ENCODE measurements around the gene LRRC47. TPM values are rescaled to one million over a fixed set of nuclear protein-coding genes. Genes with fewer than 3 reads are reported as not detected.

LRRC47 gene
- total and polyA plus RNA-seq, 2 of the 13 experiments (the other 11 are each of a cell fraction or from before 2014, with no cell fraction given), result 18.3 to 52.5 TPM

DNA sequence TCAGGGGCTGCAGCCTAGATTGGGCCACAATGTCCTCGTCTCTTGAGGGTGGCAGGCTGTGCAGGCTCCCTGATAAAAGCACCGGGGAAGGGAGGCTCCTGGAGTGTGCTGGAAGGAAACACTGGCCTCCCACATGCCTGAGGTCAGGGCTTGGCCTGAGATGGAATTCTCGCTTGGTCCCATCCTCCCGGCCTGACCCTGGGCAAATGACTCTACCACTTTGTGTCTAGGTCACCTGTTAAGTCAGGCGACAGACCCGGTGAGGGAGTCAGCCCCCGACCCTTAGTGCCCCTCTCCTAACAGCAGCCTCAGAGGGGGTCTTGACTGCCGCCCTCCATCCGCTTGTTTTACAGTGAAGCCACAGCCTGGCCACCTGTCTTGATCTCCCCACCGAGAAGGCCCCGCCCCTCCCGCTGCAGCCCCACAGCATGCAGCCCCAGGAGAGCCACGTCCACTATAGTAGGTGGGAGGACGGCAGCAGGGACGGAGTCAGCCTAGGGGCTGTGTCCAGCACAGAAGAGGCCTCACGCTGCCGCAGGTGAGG lies 21.3 kb downstream of the LRRC47 start (continued):
- TF ChIP-seq, protein P1, sequence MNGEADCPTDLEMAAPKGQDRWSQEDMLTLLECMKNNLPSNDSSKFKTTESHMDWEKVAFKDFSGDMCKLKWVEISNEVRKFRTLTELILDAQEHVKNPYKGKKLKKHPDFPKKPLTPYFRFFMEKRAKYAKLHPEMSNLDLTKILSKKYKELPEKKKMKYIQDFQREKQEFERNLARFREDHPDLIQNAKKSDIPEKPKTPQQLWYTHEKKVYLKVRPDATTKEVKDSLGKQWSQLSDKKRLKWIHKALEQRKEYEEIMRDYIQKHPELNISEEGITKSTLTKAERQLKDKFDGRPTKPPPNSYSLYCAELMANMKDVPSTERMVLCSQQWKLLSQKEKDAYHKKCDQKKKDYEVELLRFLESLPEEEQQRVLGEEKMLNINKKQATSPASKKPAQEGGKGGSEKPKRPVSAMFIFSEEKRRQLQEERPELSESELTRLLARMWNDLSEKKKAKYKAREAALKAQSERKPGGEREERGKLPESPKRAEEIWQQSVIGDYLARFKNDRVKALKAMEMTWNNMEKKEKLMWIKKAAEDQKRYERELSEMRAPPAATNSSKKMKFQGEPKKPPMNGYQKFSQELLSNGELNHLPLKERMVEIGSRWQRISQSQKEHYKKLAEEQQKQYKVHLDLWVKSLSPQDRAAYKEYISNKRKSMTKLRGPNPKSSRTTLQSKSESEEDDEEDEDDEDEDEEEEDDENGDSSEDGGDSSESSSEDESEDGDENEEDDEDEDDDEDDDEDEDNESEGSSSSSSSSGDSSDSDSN (CRISPR knock-in tag; IDR thresholded peaks at IDR 0.05), result no peak
- TF ChIP-seq PHF8 (CRISPR knock-in tag; IDR thresholded peaks at IDR 0.05) (0 out of 2 replicates have a peak, but pooled peaks have one; percentile 11), TOPORS (CRISPR knock-in tag; IDR thresholded peaks at IDR 0.05) (no peak), U2AF1 (optimal IDR thresholded peaks at IDR 0.05; ENCODE audit: low read depth, low read length) (peak; percentile 26), NFE2L1 (CRISPR knock-in tag; IDR thresholded peaks at IDR 0.05; ENCODE audit: borderline replicate concordance) (0 out of 2 replicates have a peak, but pooled peaks have one; percentile 27), TCF7 (IDR thresholded peaks at IDR 0.05; ENCODE audit: low read depth) (no peak), CENPT (CRISPR knock-in tag; IDR thresholded peaks at IDR 0.05; ENCODE audit: low read depth) (no peak), KLF16 (CRISPR knock-in tag; IDR thresholded peaks at IDR 0.05) (no peak), CBX2 (IDR thresholded peaks at IDR 0.05; ENCODE audit: low read depth, low read length) (no peak), CBX2 (CRISPR knock-in tag; IDR thresholded peaks at IDR 0.05; ENCODE audit: low read depth) (peak; percentile 38; the same call in 1 of the 2 replicates), ZNF891 (CRISPR knock-in tag; IDR thresholded peaks at IDR 0.05) (no peak), SALL1 (CRISPR knock-in tag; IDR thresholded peaks at IDR 0.05) (0 out of 2 replicates have a peak, but pooled peaks have one; percentile 3), ZNF263 (CRISPR knock-in tag; IDR thresholded peaks at IDR 0.05) (peak; percentile 65; the same call in 1 of the 2 replicates), ZNF598 (CRISPR knock-in tag; IDR thresholded peaks at IDR 0.05; ENCODE audit: borderline replicate concordance) (0 out of 2 replicates have a peak, but pooled peaks have one; percentile 23)
- TF ChIP-seq, protein P2, sequence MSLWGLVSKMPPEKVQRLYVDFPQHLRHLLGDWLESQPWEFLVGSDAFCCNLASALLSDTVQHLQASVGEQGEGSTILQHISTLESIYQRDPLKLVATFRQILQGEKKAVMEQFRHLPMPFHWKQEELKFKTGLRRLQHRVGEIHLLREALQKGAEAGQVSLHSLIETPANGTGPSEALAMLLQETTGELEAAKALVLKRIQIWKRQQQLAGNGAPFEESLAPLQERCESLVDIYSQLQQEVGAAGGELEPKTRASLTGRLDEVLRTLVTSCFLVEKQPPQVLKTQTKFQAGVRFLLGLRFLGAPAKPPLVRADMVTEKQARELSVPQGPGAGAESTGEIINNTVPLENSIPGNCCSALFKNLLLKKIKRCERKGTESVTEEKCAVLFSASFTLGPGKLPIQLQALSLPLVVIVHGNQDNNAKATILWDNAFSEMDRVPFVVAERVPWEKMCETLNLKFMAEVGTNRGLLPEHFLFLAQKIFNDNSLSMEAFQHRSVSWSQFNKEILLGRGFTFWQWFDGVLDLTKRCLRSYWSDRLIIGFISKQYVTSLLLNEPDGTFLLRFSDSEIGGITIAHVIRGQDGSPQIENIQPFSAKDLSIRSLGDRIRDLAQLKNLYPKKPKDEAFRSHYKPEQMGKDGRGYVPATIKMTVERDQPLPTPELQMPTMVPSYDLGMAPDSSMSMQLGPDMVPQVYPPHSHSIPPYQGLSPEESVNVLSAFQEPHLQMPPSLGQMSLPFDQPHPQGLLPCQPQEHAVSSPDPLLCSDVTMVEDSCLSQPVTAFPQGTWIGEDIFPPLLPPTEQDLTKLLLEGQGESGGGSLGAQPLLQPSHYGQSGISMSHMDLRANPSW (CRISPR knock-in tag; IDR thresholded peaks at IDR 0.05; ENCODE audit: borderline replicate concordance), result no peak
- TF ChIP-seq, protein P3, sequence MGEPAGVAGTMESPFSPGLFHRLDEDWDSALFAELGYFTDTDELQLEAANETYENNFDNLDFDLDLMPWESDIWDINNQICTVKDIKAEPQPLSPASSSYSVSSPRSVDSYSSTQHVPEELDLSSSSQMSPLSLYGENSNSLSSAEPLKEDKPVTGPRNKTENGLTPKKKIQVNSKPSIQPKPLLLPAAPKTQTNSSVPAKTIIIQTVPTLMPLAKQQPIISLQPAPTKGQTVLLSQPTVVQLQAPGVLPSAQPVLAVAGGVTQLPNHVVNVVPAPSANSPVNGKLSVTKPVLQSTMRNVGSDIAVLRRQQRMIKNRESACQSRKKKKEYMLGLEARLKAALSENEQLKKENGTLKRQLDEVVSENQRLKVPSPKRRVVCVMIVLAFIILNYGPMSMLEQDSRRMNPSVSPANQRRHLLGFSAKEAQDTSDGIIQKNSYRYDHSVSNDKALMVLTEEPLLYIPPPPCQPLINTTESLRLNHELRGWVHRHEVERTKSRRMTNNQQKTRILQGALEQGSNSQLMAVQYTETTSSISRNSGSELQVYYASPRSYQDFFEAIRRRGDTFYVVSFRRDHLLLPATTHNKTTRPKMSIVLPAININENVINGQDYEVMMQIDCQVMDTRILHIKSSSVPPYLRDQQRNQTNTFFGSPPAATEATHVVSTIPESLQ (CRISPR knock-in tag; conservative IDR thresholded peaks at IDR 0.05), result no peak
- TF ChIP-seq, protein P4, sequence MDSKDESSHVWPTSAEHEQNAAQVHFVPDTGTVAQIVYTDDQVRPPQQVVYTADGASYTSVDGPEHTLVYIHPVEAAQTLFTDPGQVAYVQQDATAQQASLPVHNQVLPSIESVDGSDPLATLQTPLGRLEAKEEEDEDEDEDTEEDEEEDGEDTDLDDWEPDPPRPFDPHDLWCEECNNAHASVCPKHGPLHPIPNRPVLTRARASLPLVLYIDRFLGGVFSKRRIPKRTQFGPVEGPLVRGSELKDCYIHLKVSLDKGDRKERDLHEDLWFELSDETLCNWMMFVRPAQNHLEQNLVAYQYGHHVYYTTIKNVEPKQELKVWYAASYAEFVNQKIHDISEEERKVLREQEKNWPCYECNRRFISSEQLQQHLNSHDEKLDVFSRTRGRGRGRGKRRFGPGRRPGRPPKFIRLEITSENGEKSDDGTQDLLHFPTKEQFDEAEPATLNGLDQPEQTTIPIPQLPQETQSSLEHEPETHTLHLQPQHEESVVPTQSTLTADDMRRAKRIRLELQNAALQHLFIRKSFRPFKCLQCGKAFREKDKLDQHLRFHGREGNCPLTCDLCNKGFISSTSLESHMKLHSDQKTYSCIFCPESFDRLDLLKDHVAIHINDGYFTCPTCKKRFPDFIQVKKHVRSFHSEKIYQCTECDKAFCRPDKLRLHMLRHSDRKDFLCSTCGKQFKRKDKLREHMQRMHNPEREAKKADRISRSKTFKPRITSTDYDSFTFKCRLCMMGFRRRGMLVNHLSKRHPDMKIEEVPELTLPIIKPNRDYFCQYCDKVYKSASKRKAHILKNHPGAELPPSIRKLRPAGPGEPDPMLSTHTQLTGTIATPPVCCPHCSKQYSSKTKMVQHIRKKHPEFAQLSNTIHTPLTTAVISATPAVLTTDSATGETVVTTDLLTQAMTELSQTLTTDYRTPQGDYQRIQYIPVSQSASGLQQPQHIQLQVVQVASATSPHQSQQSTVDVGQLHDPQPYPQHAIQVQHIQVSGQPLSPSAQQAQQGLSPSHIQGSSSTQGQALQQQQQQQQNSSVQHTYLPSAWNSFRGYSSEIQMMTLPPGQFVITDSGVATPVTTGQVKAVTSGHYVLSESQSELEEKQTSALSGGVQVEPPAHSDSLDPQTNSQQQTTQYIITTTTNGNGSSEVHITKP (CRISPR knock-in tag; IDR thresholded peaks at IDR 0.05; ENCODE audit: low read depth), result 0 out of 2 replicates have a peak, but pooled peaks have one; percentile 2
